Glutamatergic neuron (in vitro differentiated cells): ENCODE results near the gene NAGK. TPM values are rescaled to one million over a fixed set of nuclear protein-coding genes. Genes with fewer than 3 reads are reported as not detected.

ENCODE experiments used
- DNase-seq: peaks from one replicate; pipeline ENCODE4 v3.0.0; 2022
- H3K27ac Mint-ChIP-seq: one replicate; pipeline ENCODE4 v1.8.0; 2020; ENCODE audit warnings: mild to moderate bottlenecking, mixed read lengths, inconsistent platforms; ENCODE audit not compliant: unreplicated experiment
- H3K27me3 Mint-ChIP-seq: one replicate; pipeline ENCODE4 v1.8.0; 2020; ENCODE audit warnings: mild to moderate bottlenecking, moderate library complexity, mixed read lengths, inconsistent platforms; ENCODE audit not compliant: unreplicated experiment
- H3K36me3 Mint-ChIP-seq: one replicate; pipeline ENCODE4 v1.8.0; 2020; ENCODE audit warnings: mild to moderate bottlenecking, mixed read lengths, inconsistent platforms; ENCODE audit not compliant: unreplicated experiment
- H3K4me1 Mint-ChIP-seq: one replicate; pipeline ENCODE4 v1.8.0; 2020; ENCODE audit warnings: mild to moderate bottlenecking, low read depth, mixed read lengths, inconsistent platforms; ENCODE audit not compliant: unreplicated experiment
- H3K4me3 Mint-ChIP-seq: one replicate; pipeline ENCODE4 v1.8.0; 2020; ENCODE audit warnings: mild to moderate bottlenecking, mixed read lengths, inconsistent platforms; ENCODE audit not compliant: unreplicated experiment
- H3K9me3 Mint-ChIP-seq: one replicate; pipeline ENCODE4 v1.8.0; 2020; ENCODE audit warnings: mild to moderate bottlenecking, moderate library complexity, mixed read lengths, inconsistent platforms; ENCODE audit not compliant: unreplicated experiment
- CTCF ChIP-seq: fragments of 200-600 bp; sonication (generic); IDR thresholded peaks from one replicate; pipeline ENCODE4 v1.5.0; 2021; ENCODE audit not compliant: partially characterized antibody, unreplicated experiment
- total RNA-seq: library from RNA; stranded (reverse); fragmentation: NEBNext Ultra II Directional; extraction: Animal tissue kit (Norgen Biotek cat#: 25700); gene quantifications from one replicate; pipeline ENCODE4 v1.2.1, GENCODE V29; 2021; ENCODE audit not compliant: unreplicated experiment

NAGK gene
- total RNA-seq, 1 donor from 2014 or later, result 188 TPM

GRCh38 chr2:71060211-71060610, 8.2 kb upstream of the NAGK start:
- Mint-ChIP-seq H3K4me1 (peaks cover 3% of the 10 kb centered on the region), H3K27me3 (no peaks in the 10 kb centered on the region), H3K4me3 (no peak overlapping the region), H3K36me3 (no peaks in the 10 kb centered on the region), H3K27ac (no peak overlapping the region), H3K9me3 (peaks cover 2% of the 10 kb centered on the region)
- TF ChIP-seq CTCF, result no peak
- no peak for DNase-seq

- Mint-ChIP-seq H3K36me3 (no peaks in the 10 kb centered on the region), H3K9me3 (peaks cover 2% of the 10 kb centered on the region), H3K4me3 (no peak overlapping the region), H3K27ac (no peak overlapping the region), H3K27me3 (no peaks in the 10 kb centered on the region), H3K4me1 (no peaks in the 10 kb centered on the region)
- no peak for TF ChIP-seq CTCF
- DNase-seq, result no peak
These were observed 7.6 kb upstream of the NAGK start for GRCh38 chr2:71060871-71061270.

GRCh38 chr2:71063216-71063615, 5.2 kb upstream of the NAGK start:
- no peaks in the 10 kb centered on the region for H3K36me3 Mint-ChIP-seq
- no peak for TF ChIP-seq CTCF
- no peaks in the 10 kb centered on the region for H3K4me1 Mint-ChIP-seq
- DNase-seq, result no peak
- no peak overlapping the region for H3K27ac Mint-ChIP-seq
- H3K27me3 Mint-ChIP-seq, result peaks cover 4% of the 10 kb centered on the region
- peaks cover 8% of the 10 kb centered on the region for H3K9me3 Mint-ChIP-seq
- H3K4me3 Mint-ChIP-seq, result no peak overlapping the region

GRCh38 chr2:71064110-71064611, 4.3 kb upstream of the NAGK start:
- TF ChIP-seq CTCF, result no peak
- Mint-ChIP-seq H3K9me3 (peaks cover 15% of the 10 kb centered on the region), H3K4me3 (no peak overlapping the region), H3K27ac (no peak overlapping the region), H3K27me3 (peaks cover 11% of the 10 kb centered on the region), H3K4me1 (peaks cover 1% of the 10 kb centered on the region), H3K36me3 (no peaks in the 10 kb centered on the region)
- DNase-seq, result no peak

- H3K9me3 Mint-ChIP-seq, result peaks cover 18% of the 10 kb centered on the region
- no peak overlapping the region for H3K27ac Mint-ChIP-seq
- DNase-seq, result no peak
- peaks cover 11% of the 10 kb centered on the region for H3K27me3 Mint-ChIP-seq
- no peaks in the 10 kb centered on the region for H3K36me3 Mint-ChIP-seq
- H3K4me1 Mint-ChIP-seq, result peaks cover 10% of the 10 kb centered on the region
- no peak for TF ChIP-seq CTCF
- no peak overlapping the region for H3K4me3 Mint-ChIP-seq
These were observed 3.5 kb upstream of the NAGK start for GRCh38 chr2:71064754-71065621.
